DND-41 (cell line): ENCODE measurements around the gene AFF3.

Source experiments
- CTCF ChIP-seq: IDR thresholded peaks from 2 replicates; pipeline ENCODE4 v1.5.1; 2012; ENCODE audit warnings: borderline replicate concordance, low read length, moderate library complexity, mild to moderate bottlenecking; ENCODE audit not compliant: poor library complexity, severe bottlenecking; ENCODE audit errors: extremely low read depth
- EZH2 ChIP-seq: IDR thresholded peaks from 3 replicates; pipeline ENCODE4 v1.6.1; 2012; ENCODE audit warnings: borderline replicate concordance, low read depth, mild to moderate bottlenecking, moderate library complexity, low read length, inconsistent platforms; ENCODE audit not compliant: severe bottlenecking

DNA sequence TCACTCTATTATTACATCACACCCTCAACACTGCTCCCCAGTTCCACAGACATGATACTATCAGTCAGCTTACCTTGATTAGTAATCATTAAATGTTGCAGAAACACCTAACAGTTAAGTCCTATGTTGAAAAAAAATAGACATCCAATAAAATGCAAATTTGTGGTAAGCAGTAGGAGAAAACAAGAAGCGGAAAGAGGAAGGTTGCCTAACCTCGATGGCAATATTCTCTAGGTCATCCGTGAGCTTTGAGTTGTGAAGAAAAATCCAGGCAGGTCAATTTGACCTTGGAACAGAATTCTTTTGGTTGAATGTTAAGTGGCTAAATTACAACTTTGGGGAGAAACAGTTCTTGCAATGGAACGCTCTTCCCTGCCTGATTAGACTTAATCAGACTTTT, 264.4 kb downstream of the AFF3 start:
- no peak for TF ChIP-seq CTCF
- TF ChIP-seq EZH2: no peak
